ACC112 (cell line): ENCODE results near the gene THUMPD3.

ENCODE experiments used
- H2AFZ ChIP-seq: fragments of 200-600 bp; sonication (generic); one replicate; pipeline ENCODE4 v1.6.0; 2017; ENCODE audit warnings: antibody characterized with exemption, low read length; ENCODE audit not compliant: unreplicated experiment
- H3K27ac ChIP-seq: fragments of 200-600 bp; sonication (generic); 2 replicates; pipeline ENCODE4 v1.5.1; 2014; ENCODE audit warnings: low read depth, mild to moderate bottlenecking, antibody characterized with exemption, low read length, moderate library complexity
- H3K27me3 ChIP-seq: fragments of 200-600 bp; sonication (generic); 2 replicates; pipeline ENCODE4 v1.6.1; 2014; ENCODE audit warnings: mild to moderate bottlenecking, antibody characterized with exemption, low read length, moderate library complexity, mixed read lengths; ENCODE audit not compliant: insufficient read depth
- H3K36me3 ChIP-seq: fragments of 200-600 bp; sonication (generic); 2 replicates; pipeline ENCODE4 v1.6.1; 2016; ENCODE audit warnings: mild to moderate bottlenecking, antibody characterized with exemption, low read length, moderate library complexity, mixed read lengths; ENCODE audit not compliant: insufficient read depth
- H3K4me1 ChIP-seq: fragments of 200-600 bp; sonication (generic); one replicate; pipeline ENCODE4 v1.6.1; 2016; ENCODE audit warnings: low read length, mixed read lengths; ENCODE audit not compliant: insufficient read depth, unreplicated experiment, control insufficient read depth
- H3K4me3 ChIP-seq: fragments of 200-600 bp; sonication (generic); 2 replicates; pipeline ENCODE4 v1.5.1; 2014; ENCODE audit warnings: mild to moderate bottlenecking, low read depth, low read length
- H3K79me2 ChIP-seq: fragments of 200-600 bp; sonication (generic); one replicate; pipeline ENCODE4 v1.6.0; 2016; ENCODE audit warnings: low read length; ENCODE audit not compliant: control insufficient read depth, unreplicated experiment, insufficient read depth

Gene THUMPD3, protein sequence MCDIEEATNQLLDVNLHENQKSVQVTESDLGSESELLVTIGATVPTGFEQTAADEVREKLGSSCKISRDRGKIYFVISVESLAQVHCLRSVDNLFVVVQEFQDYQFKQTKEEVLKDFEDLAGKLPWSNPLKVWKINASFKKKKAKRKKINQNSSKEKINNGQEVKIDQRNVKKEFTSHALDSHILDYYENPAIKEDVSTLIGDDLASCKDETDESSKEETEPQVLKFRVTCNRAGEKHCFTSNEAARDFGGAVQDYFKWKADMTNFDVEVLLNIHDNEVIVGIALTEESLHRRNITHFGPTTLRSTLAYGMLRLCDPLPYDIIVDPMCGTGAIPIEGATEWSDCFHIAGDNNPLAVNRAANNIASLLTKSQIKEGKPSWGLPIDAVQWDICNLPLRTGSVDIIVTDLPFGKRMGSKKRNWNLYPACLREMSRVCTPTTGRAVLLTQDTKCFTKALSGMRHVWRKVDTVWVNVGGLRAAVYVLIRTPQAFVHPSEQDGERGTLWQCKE

DNA sequence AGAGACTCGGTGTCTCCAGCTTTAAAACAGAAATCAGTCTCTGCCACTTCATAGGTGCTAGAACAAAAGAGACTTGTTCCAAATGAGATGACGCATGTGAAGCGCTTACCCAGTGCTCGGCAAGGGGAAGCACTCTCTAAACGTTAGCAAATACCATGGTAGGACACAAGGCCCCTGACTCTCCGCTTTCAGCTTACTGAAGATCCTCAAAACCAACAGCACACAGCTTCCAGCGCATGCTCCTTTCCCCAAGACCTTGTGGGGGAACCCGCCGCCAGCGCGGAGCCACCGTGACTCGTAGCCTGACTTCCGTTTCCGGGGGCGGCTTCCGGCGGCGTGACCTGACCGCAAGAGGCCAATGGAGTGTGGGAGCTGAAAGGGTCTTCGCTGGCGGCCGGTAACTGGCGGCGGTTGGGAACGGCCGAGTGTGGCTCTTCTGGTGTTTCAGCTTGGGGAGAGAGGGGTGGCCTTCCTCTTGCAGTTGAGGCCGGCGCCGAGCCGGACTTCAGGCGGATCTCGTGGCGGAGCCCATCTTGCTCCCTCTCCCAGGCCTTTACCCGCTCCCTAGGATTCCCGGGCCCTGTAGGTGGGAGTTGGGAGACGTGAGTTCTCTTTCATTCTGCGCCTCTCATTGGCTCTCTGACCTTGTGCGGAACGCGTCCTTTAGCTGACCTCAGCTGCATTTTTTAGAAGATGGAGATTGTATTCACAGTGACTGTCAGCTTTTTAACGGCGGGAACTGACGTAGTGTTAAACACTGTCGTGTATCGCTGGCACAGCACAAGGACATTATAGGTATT is at the start of gene THUMPD3:
TSS of gene THUMPD3 (plus strand) at position 324 of the 800 bp plus-strand sequence. CDS start 2,015 bp downstream, outside the sequence.
- Histone ChIP-seq H3K4me3 (peak within 1 kb of the TSS; percentile 83), H3K27me3 (no peaks in the 10 kb centered on the region), H3K27ac (peak within 1 kb of the TSS; percentile 92), H3K36me3 (peaks cover 22% of the 10 kb centered on the region), H2AFZ (peak within 1 kb of the TSS; percentile 90), H3K4me1 (peaks cover 7% of the 10 kb centered on the region), H3K79me2 (peaks cover 22% of the 10 kb centered on the region)

DNA sequence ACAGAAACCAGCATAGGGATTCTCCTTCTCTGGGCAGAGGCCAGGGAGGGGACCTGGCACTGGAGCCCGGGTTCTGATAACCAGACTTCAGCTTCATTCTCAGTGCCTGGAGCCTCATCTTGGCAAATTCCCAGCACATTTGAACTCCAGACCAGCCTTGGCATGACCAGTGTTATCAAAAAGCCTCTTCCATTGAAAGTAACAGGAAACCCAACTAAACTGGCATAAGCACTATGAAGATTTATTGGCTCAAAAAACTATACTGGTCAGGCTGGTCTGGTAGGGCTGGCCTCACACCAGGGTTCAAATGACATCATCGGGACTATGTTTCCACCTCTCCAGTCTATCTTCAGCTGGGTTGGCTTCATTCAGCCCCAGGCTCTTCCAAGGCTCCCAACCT is 48.1 kb upstream of the THUMPD3 start:
- H3K4me1 ChIP-seq, result peaks cover 11% of the 10 kb centered on the region
- no peaks in the 10 kb centered on the region for H3K27me3 ChIP-seq
- H3K4me3 ChIP-seq, result no peak overlapping the region
- no peak overlapping the region for H3K27ac ChIP-seq
- H2AFZ ChIP-seq, result no peak overlapping the region
- H3K36me3 ChIP-seq, result no peaks in the 10 kb centered on the region
- H3K79me2 ChIP-seq, result no peaks in the 10 kb centered on the region

DNA sequence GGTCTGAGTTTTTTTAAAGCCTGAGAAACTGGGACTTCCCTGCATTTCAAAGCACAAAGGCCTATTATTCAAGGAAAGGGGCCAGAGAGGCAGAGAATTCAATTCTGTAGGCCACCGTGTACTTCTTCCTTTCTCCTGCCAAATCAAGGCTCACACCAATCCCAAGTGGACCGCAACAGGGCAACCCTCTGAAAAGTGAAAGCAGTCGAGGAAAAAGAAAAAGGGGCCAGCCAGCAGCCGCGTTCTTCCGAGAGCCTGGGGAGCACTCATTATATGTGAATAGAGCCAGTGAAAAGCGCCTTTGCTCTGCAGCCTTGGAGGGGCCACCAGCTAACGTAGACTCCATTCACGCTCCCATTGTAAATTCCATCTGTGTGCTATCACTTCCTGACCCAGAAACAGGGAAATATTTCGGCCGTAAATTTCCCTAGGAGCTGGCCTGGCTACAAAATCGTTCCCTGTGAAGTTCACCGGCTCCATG is 45.9 kb upstream of the THUMPD3 start:
- no peaks in the 10 kb centered on the region for H3K36me3 ChIP-seq
- H3K79me2 ChIP-seq, result no peaks in the 10 kb centered on the region
- H2AFZ ChIP-seq, result peak overlapping the region; percentile 81
- peak overlapping the region; percentile 67 for H3K4me3 ChIP-seq
- no peaks in the 10 kb centered on the region for H3K27me3 ChIP-seq
- peaks cover 11% of the 10 kb centered on the region for H3K4me1 ChIP-seq
- peak overlapping the region; percentile 46 for H3K27ac ChIP-seq

DNA sequence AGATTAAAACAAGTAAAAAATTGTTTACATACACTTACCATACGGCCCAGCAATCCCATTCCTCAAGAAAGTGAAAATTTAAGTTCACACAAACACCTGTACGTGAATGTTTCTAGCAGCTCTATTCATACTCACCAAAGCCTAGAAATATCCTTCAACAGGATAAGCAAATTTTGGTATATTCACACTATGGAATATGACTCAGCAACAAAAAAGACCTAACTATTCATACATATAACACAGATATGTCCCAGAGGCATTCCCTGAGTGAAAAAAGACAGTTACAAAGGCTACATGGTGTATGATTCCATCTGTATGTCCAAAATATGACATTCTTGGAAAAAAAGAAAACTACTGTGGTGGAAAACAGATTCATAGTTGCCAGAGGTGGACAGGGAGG is 40.1 kb upstream of the THUMPD3 start:
- Histone ChIP-seq H3K4me1 (no peaks in the 10 kb centered on the region), H3K36me3 (peaks cover 1% of the 10 kb centered on the region; the same call in 1 of the 2 replicates), H3K4me3 (no peak overlapping the region), H3K79me2 (no peaks in the 10 kb centered on the region), H2AFZ (no peak overlapping the region), H3K27ac (no peak overlapping the region), H3K27me3 (no peaks in the 10 kb centered on the region)

DNA sequence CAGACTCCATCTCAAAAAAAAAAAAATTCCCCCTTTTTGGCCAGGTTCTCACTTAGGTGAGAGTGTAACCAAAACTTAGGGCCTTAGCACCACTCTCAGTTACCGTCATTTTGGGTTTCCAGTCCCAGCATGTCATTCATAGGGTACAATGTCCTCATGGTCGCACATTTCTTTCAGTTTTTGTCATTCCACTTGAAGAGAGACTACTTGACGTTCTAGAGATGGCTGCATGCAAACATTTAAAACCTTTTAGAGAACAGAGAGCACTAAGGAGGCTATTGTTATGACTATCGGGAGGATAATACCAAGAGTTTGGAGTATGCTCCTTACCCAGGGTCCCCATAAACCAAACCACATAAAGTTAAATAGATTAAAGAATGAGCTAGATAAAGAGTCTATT is 37.9 kb upstream of the THUMPD3 start:
- Histone ChIP-seq H3K27me3 (no peaks in the 10 kb centered on the region), H3K4me1 (no peaks in the 10 kb centered on the region), H3K36me3 (peaks cover 6% of the 10 kb centered on the region; the same call in 1 of the 2 replicates), H3K4me3 (no peak overlapping the region), H3K79me2 (no peaks in the 10 kb centered on the region), H2AFZ (no peak overlapping the region), H3K27ac (no peak overlapping the region)

DNA sequence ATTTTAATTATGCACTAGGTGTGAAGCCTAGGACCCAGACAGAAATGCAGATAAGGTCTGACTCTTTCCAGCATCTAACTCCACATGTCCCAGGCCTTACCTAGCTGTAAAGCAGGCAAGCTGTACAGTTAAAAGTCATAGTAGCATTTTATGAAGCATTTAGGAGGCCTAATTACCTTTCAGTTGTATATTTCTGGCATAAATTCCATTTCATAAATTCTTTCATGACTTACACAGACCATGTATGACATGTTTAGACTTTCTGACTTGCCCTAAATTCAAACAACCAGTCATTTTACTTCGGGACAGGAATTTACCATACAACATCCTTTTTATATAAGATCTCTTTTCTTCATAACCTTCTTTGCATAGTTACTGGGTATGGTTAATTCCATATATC is 35.3 kb upstream of the THUMPD3 start:
- Histone ChIP-seq H3K79me2 (no peaks in the 10 kb centered on the region), H3K27me3 (no peaks in the 10 kb centered on the region), H3K4me3 (no peak overlapping the region), H3K4me1 (no peaks in the 10 kb centered on the region), H3K27ac (no peak overlapping the region), H3K36me3 (peaks cover 6% of the 10 kb centered on the region; the same call in 1 of the 2 replicates), H2AFZ (no peak overlapping the region)

DNA sequence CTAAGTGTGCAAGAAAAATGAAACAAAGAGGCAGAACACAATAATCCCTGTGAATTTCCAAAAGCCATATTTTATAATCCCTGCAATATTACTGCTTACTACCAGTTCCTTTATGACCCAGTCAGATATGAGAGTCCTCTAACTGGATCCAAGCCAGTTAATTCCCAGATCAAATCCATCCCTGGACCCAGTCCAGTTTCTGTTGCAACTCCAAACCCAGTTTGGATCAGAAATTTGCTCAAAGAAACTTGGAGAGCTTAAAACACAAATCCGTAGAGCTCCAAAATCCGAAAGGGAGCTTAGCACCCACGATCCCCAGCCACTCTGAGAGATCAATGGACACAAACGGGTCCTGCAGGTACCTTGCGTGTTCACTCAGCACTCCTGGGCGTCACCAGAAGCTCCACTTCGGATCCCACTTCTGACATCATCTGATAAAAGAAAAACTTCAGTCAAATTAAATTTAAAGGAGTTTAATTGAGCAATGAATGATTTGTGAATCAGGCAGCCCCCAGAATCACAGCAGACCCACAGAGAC is 32.6 kb upstream of the THUMPD3 start:
- H3K27ac ChIP-seq, result no peak overlapping the region
- no peak overlapping the region for H3K4me3 ChIP-seq
- no peaks in the 10 kb centered on the region for H3K27me3 ChIP-seq
- no peaks in the 10 kb centered on the region for H3K79me2 ChIP-seq
- H2AFZ ChIP-seq, result no peak overlapping the region
- H3K4me1 ChIP-seq, result no peaks in the 10 kb centered on the region
- H3K36me3 ChIP-seq, result peaks cover 6% of the 10 kb centered on the region; the same call in 1 of the 2 replicates

DNA sequence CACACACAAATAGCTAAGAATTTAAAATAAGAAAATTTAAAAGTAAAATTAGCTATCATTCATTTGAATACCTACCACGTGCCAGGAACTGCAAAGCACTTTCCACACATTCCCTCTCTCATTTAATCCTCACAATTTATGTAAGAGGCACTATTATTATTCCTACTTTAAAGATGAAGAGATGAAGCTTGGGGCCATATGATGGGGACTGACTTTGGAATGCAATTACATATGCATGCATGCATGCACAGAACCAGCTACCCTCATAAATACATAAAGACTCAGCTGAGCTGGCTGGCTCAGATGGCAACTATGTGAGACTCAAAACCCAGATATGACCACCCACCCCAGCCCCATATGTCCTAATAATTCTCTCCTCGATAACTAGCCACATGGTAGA is 31.7 kb upstream of the THUMPD3 start:
- H3K79me2 ChIP-seq, result no peaks in the 10 kb centered on the region
- no peaks in the 10 kb centered on the region for H3K27me3 ChIP-seq
- no peak overlapping the region for H2AFZ ChIP-seq
- H3K27ac ChIP-seq, result no peak overlapping the region
- H3K36me3 ChIP-seq, result peaks cover 6% of the 10 kb centered on the region; the same call in 1 of the 2 replicates
- no peaks in the 10 kb centered on the region for H3K4me1 ChIP-seq
- H3K4me3 ChIP-seq, result no peak overlapping the region

DNA sequence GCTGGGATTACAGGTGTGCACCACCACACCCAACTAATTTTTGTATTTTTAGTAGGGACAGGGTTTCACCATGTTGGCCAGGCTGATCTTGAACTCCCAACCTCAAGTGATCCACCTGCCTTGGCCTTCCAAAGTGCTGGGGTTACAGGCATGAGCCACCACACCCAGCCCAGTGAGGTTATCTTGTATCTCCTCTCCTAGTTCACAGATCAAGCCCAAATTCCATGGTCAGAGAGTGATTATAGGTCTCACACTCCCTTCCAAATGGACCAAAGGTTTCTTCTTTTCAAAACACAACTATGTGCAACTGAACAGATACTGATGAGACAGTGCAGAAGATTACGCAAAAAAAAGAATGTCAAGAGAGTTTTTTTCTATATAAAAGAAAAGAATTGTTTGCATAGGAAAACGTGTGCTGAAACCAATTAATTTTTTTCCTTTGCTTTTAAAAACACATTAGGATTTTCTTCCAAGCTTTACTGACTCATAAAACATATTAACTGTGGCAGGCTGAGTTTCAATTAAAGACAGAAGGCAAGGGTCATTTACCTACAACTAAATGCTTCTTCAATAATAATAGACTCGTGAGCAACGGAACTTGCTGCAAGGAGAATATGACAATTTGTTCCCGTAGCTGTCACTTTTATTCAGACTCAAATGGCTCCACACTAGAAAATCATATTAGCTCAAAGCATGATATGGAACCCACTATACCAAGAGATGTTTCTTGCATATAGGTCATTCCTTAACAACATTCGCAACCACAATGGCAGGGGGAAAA is 30.4 kb upstream of the THUMPD3 start:
- no peaks in the 10 kb centered on the region for H3K27me3 ChIP-seq
- H3K4me3 ChIP-seq, result no peak overlapping the region
- no peak overlapping the region for H3K27ac ChIP-seq
- no peaks in the 10 kb centered on the region for H3K79me2 ChIP-seq
- peaks cover 6% of the 10 kb centered on the region; the same call in 1 of the 2 replicates for H3K36me3 ChIP-seq
- H3K4me1 ChIP-seq, result no peaks in the 10 kb centered on the region
- H2AFZ ChIP-seq, result no peak overlapping the region
